ENCODE results near the gene IARS1. TPM values are rescaled to one million over a fixed set of nuclear protein-coding genes. Genes with fewer than 3 reads are reported as not detected.

Gene IARS1
- total and polyA plus RNA-seq, 2 of the 4 experiments (the other 2 are of a cell fraction): 85.3 to 414 TPM

GRCh38 chr9:92325991-92326500 lies 32.5 kb upstream of the IARS1 start:
- ChIA-PET POLR2A (ENCODE audit: unreplicated experiment) (no interaction called here), CTCF (interaction anchor here (0.6 to 1.5 kb wide), 5 partner anchors 113 to 283 kb away, joined by 3 to 7 read pairs (median 4); no protein-coding TSS in a partner anchor)
- dilution Hi-C loops (cut with HindIII; ENCODE audit: low sequenced_read_pairs, unreplicated experiment) (no loop called here), in situ Hi-C loops (cut with MboI; ENCODE audit: low sequenced_read_pairs) (loop anchor here (5.0 to 25.0 kb wide), 2 partner anchors 311 to 461 kb away; no protein-coding TSS in a partner anchor), intact Hi-C loops (cut with micrococcal nuclease) (no loop called here)
- H4K5ac ChIP-seq (ENCODE audit: low read depth, low read length): no peak overlapping the region
- H2AK9ac ChIP-seq (replicated peaks; ENCODE audit: low read depth, low read length, poor library complexity): peak overlapping the region; percentile 98
- H3K27ac ChIP-seq (ENCODE audit: insufficient read depth, low read length): peak overlapping the region; percentile 96; the same call in 1 of the 2 replicates
- H2BK120ac ChIP-seq (ENCODE audit: low read depth, low read length): no peak overlapping the region
- no peak overlapping the region for H3K18ac ChIP-seq (ENCODE audit: low read depth, low read length)
- peak overlapping the region; percentile 97 for H3K4me2 ChIP-seq (ENCODE audit: low read depth, low read length)
- no peaks in the 10 kb centered on the region for H3K9me1 ChIP-seq (ENCODE audit: insufficient read depth, low read length)
- H3K9ac ChIP-seq (ENCODE audit: low read depth, low read length): peak overlapping the region; percentile 98; the same call in 1 of the 2 replicates
- TF ChIP-seq CEBPB (IDR thresholded peaks at IDR 0.05; ENCODE audit: low read depth, low read length) (no peak), POLR2A (IDR thresholded peaks at IDR 0.05; ENCODE audit: low read depth, low read length) (0 out of 2 replicates have a peak, but pooled peaks have one; percentile 9), FOS (IDR thresholded peaks at IDR 0.05; ENCODE audit: low read depth, low read length) (no peak), CHD1 (IDR thresholded peaks at IDR 0.05; ENCODE audit: low read depth, low read length) (no peak)
- TF ChIP-seq, protein P1, sequence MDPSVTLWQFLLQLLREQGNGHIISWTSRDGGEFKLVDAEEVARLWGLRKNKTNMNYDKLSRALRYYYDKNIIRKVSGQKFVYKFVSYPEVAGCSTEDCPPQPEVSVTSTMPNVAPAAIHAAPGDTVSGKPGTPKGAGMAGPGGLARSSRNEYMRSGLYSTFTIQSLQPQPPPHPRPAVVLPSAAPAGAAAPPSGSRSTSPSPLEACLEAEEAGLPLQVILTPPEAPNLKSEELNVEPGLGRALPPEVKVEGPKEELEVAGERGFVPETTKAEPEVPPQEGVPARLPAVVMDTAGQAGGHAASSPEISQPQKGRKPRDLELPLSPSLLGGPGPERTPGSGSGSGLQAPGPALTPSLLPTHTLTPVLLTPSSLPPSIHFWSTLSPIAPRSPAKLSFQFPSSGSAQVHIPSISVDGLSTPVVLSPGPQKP (IDR thresholded peaks at IDR 0.05; ENCODE audit: borderline replicate concordance, low read depth, low read length): no peak
- 0 out of 2 replicates have a peak overlapping the region, but pooled peaks have one; percentile 0 for H3K23ac ChIP-seq (ENCODE audit: low read depth, low read length)
- H3K4ac ChIP-seq (ENCODE audit: low read depth, low read length): no peak overlapping the region
- peak overlapping the region; percentile 44 for H3K14ac ChIP-seq (replicated peaks; ENCODE audit: low read depth, low read length)
- H4K8ac ChIP-seq (ENCODE audit: low read depth in 2 of 2, low read length in 2 of 2): peak overlapping the region in 1 of 2 experiments; percentile 76; a peak in 1 of 4 replicates
- BruUV-seq (replicated peaks): no TSS peak
- H3K36me3 ChIP-seq (ENCODE audit: control insufficient read depth, insufficient read depth, low read length): 0 out of 2 replicates have a peak, but pooled peaks cover 3% of the 10 kb centered on the region
- no peak overlapping the region for H2BK5ac ChIP-seq (ENCODE audit: low read depth, low read length, poor library complexity, severe bottlenecking)
- H2AK5ac ChIP-seq (ENCODE audit: low read depth, low read length): no peak overlapping the region
- no peaks in the 10 kb centered on the region for H3K9me3 ChIP-seq (ENCODE audit: control insufficient read depth, insufficient read depth, low read length)
- no peaks in the 10 kb centered on the region for H4K20me1 ChIP-seq (ENCODE audit: insufficient read depth, low read length)
- no peaks in the 10 kb centered on the region for H3K4me1 ChIP-seq (ENCODE audit: control insufficient read depth, insufficient read depth, low read length)
- peaks cover 16 to 38% of the 10 kb centered on the region in 2 experiments for H3K79me1 ChIP-seq (ENCODE audit: low read depth in 1 of 2, low read length in 2 of 2)
- H2AFZ ChIP-seq (replicated peaks; ENCODE audit: low read length, poor library complexity): peak overlapping the region; percentile 99
- DNase-seq: peak; percentile 2
- WGBS, 2 experiments (ENCODE audit: extremely low coverage in 2 of 2, insufficient read length in 1 of 2): 0% methylated on average over 7 of the region's 30 CpGs; no CpG with 5 or more reads in 1 of the 2 experiments
- no peak overlapping the region for H2BK20ac ChIP-seq (ENCODE audit: low read depth, low read length)
- H3K4me3 ChIP-seq (ENCODE audit: insufficient read depth, low read depth, low read length): peak overlapping the region; percentile 64
- no peaks in the 10 kb centered on the region for H3K27me3 ChIP-seq (ENCODE audit: control insufficient read depth, insufficient read depth, low read length)
- no peak overlapping the region; the same call in 2 of the 3 replicates for H2BK15ac ChIP-seq (ENCODE audit: low read depth, low read length)
- no peak overlapping the region; the same call in 1 of the 2 replicates for H4K91ac ChIP-seq (ENCODE audit: insufficient read depth, low read depth, low read length)
- ATAC-seq (ENCODE audit: low read depth): no peak
- H3K56ac ChIP-seq (ENCODE audit: extremely low read depth, insufficient read depth, low read length): 0 out of 2 replicates have a peak overlapping the region, but pooled peaks have one; percentile 27
